Renal pelvis (tissue), 4 donors: ENCODE results near the gene CABYR. TPM values are rescaled to one million over a fixed set of nuclear protein-coding genes. Genes with fewer than 3 reads are reported as not detected.

ENCODE experiments used
- DNase-seq: peaks from one replicate; pipeline ENCODE4 v3.0.0-alpha.2; 2013
- polyA plus RNA-seq, 3 donors: library from polyadenylated mRNA; unstranded; fragments of 120-200 nt; gene quantifications; one replicate each; pipeline ENCODE4 v1.2.1, GENCODE V29; 2013; ENCODE audit not compliant: insufficient read length in 3 of 3

Gene CABYR
- polyA plus RNA-seq, 3 donors: 6.2 to 10.5 (median 7.0) TPM

DNA sequence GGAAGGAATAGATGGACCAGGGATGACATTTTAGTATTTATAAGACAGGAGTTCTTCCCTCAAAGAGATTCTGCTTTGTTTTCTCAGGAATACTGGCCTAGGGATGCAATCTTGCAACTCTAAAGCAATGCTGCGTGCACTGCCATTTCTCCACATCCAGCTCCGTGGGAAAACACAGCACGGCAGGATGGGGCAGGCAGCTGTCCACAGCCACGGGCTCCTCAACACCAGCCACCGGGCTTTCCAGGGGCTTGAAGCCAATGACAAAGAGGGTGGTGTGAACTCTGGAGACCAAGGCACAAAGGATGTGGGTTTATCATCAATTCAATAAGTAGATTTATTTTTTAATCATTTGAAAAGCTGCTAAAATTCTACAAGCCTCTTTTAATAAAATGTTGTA lies 49.3 kb downstream of the CABYR start:
- no peak for DNase-seq

DNA sequence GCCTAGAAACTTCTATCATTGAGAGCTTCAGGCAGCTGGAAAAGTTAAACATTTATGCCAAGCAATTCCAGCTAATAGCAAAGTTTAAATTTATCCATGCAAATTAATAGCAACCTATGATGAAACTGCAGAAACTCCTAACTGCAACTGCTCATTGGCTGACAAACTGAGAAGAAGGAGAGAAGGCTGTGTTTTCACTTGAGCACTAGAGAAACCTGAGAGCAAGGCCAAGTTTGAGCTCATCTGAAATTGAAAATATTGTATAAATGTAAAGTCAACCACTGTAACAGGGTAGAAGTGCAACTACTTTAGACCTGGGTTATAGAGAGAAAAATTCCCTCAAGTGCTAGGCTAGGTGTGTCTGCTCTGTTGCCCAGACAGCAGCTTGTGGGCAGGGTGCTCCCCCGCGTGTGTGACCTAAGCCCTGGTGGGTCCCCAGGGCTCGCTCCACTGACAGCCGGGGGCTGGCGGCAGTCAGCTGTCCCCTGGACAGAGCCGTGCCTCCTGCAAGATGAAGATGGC lies 50.2 kb downstream of the CABYR start:
- DNase-seq: no peak

DNA sequence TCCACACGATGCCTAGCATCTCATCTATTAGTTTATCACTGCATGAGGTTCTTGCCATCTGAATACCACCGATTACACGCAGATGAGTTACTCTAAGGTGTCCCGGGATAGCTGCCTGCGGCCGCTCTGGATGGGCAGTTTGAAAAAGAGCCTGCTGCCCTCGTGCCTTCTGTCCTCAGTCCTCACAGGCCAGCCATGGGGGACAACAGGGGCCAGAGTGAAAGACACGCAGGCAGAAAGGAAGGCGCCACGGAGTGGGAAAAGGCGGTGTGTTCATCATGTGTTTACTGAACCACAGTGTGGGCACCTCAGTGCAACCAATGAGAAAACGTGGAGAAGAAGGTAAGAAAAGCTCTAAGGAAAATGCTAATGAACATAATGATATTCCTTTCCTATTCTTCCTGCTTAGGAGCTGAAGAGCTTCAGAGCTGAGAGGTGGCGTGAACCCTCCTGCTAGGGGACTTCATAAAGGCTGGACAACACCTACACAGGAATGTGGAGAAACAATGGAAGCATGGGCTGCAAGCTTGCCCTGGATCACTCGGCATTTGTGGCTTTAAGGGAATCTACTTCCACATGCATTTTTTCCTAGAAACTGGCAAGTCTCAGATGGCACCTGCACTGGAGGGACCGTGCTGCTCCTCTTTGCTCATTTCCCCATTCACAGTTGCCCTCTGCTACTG lies 50.9 kb downstream of the CABYR start:
- DNase-seq: no peak

DNA sequence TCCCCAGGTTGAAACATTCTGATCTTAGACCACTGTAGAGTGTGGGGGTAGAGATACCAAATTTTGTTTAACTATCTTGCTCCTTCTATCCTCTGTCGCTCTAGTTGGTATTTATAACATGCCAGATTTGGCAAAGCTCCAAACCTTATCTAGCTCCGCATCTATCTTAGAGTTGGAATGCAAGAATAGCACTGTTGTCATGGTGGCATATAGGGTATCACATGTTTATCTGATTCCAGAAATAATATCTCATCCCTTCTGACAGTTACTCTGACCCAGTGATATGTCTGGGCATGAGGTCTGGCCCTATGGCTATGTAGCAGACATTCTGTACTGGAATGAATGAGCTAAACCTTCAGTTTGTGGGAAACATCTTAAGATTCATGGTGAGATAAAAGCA lies 51.7 kb downstream of the CABYR start:
- DNase-seq: no peak

DNA sequence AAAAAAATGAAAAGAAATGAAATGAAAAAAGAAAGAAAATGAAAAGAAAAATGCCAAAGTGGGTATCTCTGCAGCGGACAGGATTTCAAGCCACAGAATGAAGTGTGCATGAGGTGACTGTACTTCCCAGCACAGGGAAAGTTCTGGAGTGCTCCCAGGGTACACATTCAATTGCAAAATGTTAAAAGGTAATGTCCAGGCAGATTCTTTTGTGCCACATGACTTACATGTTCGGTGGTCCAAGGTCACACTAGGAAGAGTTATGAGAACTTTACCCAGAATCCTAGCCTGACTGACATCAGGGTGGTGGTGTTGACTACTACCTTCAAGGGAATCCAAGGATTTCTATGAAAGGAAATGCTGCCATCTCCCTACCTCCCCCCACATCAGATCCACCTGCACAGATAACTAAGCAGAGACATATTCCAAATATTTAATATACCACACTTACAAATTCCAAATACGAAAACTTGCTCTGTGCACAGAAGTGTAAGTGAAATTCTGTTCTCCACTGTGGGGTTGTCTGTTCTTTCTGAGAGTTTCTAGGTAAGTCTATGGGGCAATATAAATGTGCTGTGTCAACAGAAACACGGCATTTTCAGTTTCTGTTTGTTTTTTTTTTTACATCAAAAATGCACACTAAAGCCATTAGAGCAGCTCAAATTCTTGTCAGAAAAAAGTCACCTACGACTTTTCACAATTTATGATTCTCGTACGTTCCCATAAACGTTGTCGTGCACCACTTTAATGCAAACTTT lies 56.6 kb downstream of the CABYR start:
- no peak for DNase-seq

DNA sequence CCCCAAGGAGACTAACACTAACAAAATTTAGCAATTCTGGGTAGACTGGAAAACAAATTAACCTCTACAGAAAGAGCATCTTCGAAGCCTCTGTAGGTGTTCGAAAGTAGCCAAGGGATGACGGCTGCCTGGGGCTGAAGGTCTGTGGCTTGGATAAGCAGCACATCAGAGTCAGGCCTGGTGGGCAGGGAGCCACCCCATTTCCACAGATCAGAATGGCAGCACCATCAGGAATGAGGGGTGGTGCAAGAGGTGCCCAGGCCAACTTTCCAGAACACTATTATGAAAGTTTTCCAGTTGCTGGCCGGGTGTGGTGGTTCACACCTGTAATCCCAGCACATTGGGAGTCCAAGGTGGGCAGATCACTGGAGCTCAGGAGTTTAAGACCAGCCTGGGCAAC lies 57.9 kb downstream of the CABYR start:
- DNase-seq: no peak

DNA sequence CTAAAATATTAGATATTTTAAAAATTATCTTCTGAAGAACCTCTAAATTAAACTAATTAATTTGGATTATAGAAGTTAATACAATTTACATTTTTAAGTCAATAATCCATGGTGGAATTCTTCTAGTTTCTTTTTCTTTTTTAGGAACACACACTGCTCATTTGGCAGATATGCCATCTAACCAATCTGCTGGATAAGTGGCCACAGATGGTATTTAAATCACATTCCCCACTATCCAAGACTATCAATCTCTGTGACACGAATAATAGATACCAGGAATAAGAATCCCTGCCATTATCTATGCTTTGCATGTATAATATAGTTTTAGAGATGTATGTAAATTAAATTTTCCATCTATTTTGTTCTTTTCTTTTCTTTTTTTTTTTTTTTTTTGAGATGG lies 58.5 kb downstream of the CABYR start:
- DNase-seq: no peak

DNA sequence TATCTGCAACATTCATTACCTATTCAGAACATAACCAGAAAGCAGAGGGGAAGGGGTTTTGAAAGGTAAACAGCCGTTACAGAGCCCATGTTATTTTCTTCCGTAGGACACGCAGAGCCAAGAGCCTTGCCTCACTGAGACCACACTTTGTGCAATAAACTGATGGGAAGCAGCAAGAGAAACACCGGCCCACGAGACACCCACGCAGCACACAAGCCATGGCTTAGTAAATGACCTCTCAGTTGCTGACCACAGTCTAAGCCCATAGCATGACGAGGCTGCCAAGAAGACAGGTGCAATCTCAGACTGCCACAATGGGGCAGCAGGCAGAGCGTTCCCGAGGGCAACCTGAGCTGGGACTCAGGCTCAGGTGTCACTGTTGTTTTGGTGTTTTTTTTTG lies 59.6 kb downstream of the CABYR start:
- DNase-seq: no peak

DNA sequence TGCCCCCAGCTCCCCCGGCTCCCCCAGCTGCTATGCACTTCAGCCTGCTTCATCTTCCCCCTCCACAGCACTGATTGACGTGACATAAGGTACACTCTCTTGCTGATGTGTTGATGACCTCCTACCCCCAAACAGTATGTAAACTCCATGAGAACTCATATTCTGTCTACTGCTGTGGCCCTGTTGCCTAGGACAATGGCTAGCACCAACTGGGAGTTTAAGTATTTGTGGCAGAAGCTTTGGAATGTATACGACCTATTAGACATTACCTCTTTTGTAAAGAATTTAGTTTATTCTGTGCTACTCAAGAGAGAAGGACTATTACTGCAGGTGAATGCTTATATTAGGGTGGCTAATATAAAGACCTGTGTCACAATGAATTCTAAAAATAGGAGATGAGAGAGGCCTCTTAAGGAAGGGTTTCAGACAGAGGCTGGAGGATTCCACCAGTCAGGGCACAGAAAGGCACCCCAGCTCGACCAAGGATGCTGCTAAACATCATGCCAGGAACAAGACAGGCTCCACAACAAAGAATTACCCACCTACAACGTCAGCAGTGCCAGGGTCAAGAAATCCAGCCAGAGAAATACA lies 60.6 kb downstream of the CABYR start:
- no peak for DNase-seq

DNA sequence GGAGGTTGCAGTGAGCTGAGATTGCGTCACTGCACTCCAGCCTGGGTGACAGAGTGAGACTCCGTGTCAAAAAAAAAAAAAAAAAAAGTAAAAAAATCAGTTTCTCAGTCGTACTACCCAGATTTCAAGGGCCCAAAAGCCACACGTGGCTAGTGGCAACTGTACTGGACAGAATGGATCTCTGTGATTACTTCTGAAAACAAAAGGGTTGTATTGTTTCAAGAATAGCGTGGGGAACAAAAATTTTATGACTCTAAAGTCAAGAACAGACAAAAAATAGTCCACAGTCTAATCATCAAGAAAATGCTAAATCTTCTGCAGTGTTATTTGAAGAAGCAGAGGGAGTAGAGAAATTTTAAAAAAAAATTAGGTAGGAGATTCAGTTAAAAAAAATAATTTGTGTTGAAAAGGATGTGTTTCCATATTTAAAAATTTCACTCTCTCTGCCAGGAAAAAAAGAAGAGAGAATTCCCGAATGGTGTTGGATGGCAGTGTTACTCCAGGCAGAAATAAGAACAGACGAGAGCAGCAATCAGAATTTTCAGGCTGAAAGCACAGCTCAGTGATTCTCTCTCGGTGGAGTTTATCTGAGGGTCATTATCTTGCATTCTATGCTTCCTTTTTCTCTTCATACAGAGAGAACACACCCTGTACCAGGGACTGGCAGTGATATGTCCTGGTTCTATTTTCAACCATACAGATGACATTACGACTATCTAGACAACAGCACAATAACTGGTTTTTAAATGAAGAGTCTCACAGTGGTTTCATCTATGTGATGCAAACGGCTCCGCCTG lies 61.8 kb downstream of the CABYR start:
- no peak for DNase-seq

DNA sequence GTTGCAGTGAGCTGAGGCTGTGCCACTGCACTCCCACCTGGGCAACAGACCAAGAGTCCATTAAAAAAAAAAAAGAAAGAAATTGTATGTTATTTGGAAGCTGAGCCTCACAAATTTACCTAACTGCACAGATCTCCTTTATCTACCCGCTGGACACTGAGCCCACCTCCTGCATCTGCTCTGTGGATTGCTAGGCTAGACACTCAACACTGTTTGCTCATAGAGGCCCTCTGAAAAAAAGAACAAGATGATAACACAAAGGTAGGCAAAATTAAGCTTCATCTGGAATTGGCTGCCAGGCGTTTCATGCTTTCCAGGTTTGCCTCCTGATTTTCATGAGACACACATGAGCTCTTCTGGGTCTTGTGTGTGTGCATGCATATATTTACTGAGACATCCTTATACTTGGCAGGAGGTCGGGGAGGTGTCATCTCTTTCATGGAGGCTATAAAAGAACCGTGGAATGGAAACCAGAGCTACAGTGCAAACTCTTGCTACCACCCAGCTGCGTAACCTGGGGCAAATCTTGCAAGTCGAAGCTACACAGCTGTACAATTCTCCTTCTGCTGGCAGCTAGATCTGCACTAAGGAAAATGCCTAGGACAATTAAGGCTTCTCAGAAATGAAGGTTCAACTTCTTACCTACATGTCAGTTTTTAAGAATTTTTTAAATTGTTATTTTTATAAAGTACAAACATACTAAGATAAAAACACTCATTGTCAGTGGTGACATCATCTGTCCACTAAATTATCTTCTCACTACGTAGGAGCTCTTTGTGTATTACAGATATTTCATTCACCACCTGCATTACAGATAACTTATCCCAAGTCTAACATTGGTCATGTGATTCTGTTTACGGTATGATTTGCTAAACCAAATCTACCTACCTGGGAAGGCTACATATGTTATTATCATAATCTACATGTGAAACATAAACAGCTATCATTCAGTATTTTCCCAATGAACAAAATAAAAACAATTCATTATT lies 63.1 kb downstream of the CABYR start:
- no peak for DNase-seq

DNA sequence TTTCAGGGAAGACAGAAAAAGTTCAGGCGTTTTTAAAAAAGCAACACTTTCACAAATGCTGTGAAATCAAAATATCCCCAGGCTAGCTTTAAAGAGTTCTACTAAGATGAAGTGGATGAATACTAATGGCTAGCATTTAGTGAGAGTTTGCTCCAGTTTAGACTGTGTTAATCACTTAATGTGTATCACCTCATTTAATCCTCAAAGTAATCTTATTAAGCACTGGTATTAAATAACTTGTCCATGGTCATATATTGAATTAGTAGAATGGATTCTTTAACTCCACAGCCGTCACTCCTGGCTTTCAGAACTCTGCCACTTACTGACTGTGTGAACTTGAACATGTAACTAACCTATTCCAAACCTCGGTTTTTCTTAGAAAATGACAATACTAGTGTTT lies 66.0 kb downstream of the CABYR start:
- DNase-seq: no peak

DNA sequence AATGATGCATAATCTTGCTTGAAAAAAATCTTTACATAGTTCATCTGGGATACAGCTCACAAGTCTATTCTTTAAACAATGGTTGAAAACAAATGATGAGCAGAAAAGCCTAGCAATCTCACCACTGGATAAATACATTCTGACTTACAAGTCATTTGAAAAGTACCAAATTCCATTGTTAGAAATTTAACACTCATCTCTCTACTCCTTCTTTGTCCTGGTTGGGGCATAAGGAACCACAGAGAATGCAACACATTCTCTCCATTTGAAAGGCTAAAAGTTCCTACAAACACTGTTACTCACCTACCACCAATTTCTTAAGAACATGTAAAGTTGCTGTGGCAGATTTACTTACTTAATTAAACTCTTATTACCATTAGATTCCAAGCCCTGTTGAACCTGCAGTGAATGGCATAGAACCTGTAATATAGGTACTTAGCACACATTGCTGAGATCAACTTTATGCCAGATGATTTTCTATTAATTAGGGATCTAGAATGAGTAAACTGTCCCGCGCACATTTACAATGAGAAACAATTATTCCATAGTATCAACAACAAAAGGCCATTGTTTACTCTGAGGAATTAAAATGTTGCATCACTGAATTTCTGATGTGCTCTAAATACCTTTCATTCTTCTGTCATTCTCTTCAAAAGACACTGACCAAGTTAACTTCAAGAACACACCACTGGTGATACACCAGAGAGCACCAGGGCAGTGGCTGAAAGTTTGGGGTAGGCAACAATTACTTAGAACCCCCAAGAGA lies 69.6 kb downstream of the CABYR start:
- no peak for DNase-seq

DNA sequence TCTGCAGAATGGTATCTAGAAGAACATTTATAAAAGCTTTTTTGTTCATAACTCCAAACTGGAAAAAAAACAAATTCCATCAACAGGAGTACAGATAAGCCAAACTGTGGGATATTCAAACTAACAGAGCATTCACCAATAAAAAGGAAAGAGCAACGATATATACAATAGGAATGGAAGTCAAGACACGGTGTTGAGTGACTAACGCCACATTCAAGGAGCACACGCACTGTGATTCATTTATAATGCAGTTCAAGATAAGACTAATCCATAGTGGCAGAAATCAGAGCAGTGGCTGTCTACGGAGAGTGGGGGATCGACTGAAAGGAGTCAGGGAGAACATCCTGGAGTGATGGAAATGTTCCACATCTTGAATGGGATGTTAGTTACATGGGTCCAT lies 70.7 kb downstream of the CABYR start:
- no peak for DNase-seq

Other genes starting within 250 kb of the CABYR start
- 1 to 10 TPM; 6.3 to 9.9 (median 8.1) TPM for gene TTC39C, start 124.3 kb upstream of the CABYR start, polyA plus RNA-seq